H1 (cell line): ENCODE measurements around the gene PNMA1. TPM values are rescaled to one million over a fixed set of nuclear protein-coding genes. Genes with fewer than 3 reads are reported as not detected.

Source experiments
- SIX5 ChIP-seq: IDR thresholded peaks from 2 replicates; pipeline ENCODE4 v1.6.1; 2011; ENCODE audit warnings: mild to moderate bottlenecking, low read depth, low read length
- polyA plus RNA-seq, 7 experiments: library from polyadenylated mRNA; depleted of rRNA in 3 of 7; stranded (reverse) in 5 of 7; unstranded in 2 of 7; fragments of >200 nt in 5 of 7; fragments of 200-250 nt in 2 of 7; gene quantifications; 1 replicate in 5 of 7; 2 replicates in 1 of 7; 4 replicates in 1 of 7; pipeline versions ENCODE4 v1.2.1 to v1.2.3, GENCODE V29; 2011 to 2013; ENCODE audit warnings: missing spikeins in 2 of 7, mixed read lengths in 2 of 7
- total RNA-seq: library from RNA; stranded (reverse); fragmentation: NEBNext Ultra II Directional; extraction: Animal tissue kit (Norgen Biotek cat#: 25700); gene quantifications from 2 replicates; pipeline ENCODE4 v1.2.1, GENCODE V29; 2021

PNMA1 gene
- total and polyA plus RNA-seq, 2 of the 8 experiments (the other 6 are each of a cell fraction or from before 2014, with no cell fraction given): 15.8 to 52.7 TPM

- no peak for TF ChIP-seq SIX5
- TF ChIP-seq, all 59 proteins: peak for 2
Measured at GRCh38 chr14:73710737-73711136, 3.4 kb downstream of the PNMA1 start (continued).
